Thyroid gland (tissue), 4 donors: Measurements from ENCODE around the gene COX4I2. TPM values are rescaled to one million over a fixed set of nuclear protein-coding genes. Genes with fewer than 3 reads are reported as not detected.

ENCODE experiments used
- DNase-seq, 2 donors: peaks; one replicate each; pipeline ENCODE4 v3.0.0-alpha.2; 2019
- H3K27ac ChIP-seq, 3 donors: fragments of 200-600 bp; sonication (generic); 1 replicate in 2 of 3; 2 replicates in 1 of 3; pipeline ENCODE4 v1.5.1; 2016 to 2019; ENCODE audit warnings: mild to moderate bottlenecking in 1 of 3, moderate library complexity in 1 of 3
- H3K27me3 ChIP-seq: fragments of 200-600 bp; sonication (generic); one replicate; pipeline ENCODE4 v1.5.1; 2019
- H3K36me3 ChIP-seq, 2 donors: fragments of 200-600 bp; sonication (generic); one replicate each; pipeline ENCODE4 v1.5.1; 2016 to 2019
- H3K4me1 ChIP-seq, 2 donors: fragments of 200-600 bp; sonication (generic); one replicate each; pipeline ENCODE4 v1.5.1; 2017 to 2019
- H3K4me3 ChIP-seq, 3 donors: fragments of 200-600 bp; sonication (generic); replicated peaks in 1 of 3; 1 replicate in 2 of 3; 2 replicates in 1 of 3; pipeline ENCODE4 v1.5.1; 2016; ENCODE audit warnings: mild to moderate bottlenecking in 1 of 3
- H3K9me3 ChIP-seq: fragments of 200-600 bp; sonication (generic); one replicate; pipeline ENCODE4 v1.5.1; 2017
- POLR2A ChIP-seq, 2 donors: fragments of 450-650 bp; IDR thresholded peaks; one replicate each; pipeline ENCODE4 v1.6.1; 2017; ENCODE audit warnings: antibody characterized with exemption in 2 of 2, mild to moderate bottlenecking in 2 of 2, moderate library complexity in 1 of 2
- WGBS, 2 donors: methylation state at CpG; one replicate each; pipeline ENCODE4 v1.1.5; 2017; 5-methylcytosine and 5-hydroxymethylcytosine counted together
- intact Hi-C: fragments of 100-400 bp; cut with DNase I; formaldehyde crosslinking; loops from one replicate; pipeline ENCODE4 v1.15.1; 2023
- total RNA-seq, 4 donors: library from RNA; depleted of rRNA; stranded (reverse); fragments of >200 nt; gene quantifications; one replicate each; pipeline ENCODE4 v1.2.3, GENCODE V29; 2016
- TF ChIP-seq, protein P1 (sequence below), 6 experiments: fragments of 200-600 bp in 3 of 6; fragments of 450-650 bp in 3 of 6; sonication (generic) in 3 of 6; IDR thresholded peaks; one replicate each; pipeline ENCODE4 v1.5.1; 2016 to 2019; ENCODE audit warnings: antibody characterized with exemption in 6 of 6, mild to moderate bottlenecking in 2 of 6, inconsistent platforms in 1 of 6, moderate library complexity in 1 of 6

COX4I2 gene
- total RNA-seq, 4 donors from 2014 or later = 1.1 to 4.8 (median 3.4) TPM

DNA sequence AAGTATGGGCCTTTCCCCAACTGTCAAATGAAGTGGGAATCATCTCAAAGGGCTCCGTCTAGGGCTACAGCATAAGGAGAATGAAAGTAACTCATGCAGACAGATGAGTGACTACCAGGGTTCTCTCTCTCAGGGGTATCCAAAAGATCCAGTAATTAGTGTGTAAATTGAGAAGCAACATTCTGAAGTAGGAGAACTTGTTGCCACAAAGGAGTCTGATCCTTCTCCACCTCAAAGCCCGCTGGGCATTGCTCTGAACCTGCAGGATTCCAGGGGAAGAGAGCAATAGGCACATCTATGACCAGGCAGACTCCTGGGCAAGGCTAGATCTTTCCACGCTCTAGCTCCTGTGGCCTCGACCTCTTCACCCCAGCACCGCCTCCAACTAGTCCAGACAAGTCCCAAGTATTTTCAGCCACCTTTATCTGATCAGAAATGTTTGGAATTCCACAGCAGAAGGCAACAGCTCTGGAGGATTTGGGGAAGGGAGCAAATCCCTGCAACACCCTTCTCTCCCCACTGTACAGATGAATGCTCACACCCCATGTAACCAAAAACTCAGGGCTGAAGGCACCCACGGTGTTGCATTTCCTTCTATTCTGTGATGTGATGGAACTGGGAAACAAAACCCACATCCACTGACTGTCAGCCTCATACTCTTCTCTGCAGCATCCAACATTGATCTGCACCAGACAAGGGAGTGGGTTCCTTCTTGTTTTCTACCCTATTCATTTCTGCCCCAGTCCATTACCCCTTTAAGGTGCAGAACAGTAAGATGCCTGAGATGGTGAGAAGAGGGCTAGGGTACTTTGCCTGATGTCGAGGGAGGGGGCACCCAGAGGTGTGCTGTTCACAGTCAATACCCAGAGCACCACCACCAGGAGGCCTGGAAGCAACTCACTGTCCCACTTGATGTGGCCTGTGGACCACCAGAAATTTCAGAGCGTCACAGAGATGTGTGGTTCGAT is 41.0 kb downstream of the COX4I2 start:
- 65 to 76% methylated on average over 9 of the region's 9 CpGs for WGBS, 2 donors
- no peaks in the 10 kb centered on the region for H3K36me3 ChIP-seq
- H3K27me3 ChIP-seq = no peaks in the 10 kb centered on the region
- peak; percentile 32 to 63 for DNase-seq
- TF ChIP-seq, protein P1, sequence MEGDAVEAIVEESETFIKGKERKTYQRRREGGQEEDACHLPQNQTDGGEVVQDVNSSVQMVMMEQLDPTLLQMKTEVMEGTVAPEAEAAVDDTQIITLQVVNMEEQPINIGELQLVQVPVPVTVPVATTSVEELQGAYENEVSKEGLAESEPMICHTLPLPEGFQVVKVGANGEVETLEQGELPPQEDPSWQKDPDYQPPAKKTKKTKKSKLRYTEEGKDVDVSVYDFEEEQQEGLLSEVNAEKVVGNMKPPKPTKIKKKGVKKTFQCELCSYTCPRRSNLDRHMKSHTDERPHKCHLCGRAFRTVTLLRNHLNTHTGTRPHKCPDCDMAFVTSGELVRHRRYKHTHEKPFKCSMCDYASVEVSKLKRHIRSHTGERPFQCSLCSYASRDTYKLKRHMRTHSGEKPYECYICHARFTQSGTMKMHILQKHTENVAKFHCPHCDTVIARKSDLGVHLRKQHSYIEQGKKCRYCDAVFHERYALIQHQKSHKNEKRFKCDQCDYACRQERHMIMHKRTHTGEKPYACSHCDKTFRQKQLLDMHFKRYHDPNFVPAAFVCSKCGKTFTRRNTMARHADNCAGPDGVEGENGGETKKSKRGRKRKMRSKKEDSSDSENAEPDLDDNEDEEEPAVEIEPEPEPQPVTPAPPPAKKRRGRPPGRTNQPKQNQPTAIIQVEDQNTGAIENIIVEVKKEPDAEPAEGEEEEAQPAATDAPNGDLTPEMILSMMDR (IDR thresholded peaks at IDR 0.05) = no peak
- TF ChIP-seq POLR2A (IDR thresholded peaks at IDR 0.05) = no peak
- intact Hi-C loops = no loop called here
- H3K9me3 ChIP-seq = no peaks in the 10 kb centered on the region
- H3K4me1 ChIP-seq = peaks cover 49 to 85% of the 10 kb centered on the region in 2 donors
- no peak overlapping the region for H3K4me3 ChIP-seq
- H3K27ac ChIP-seq = peak overlapping the region; percentile 46 to 80 (median 53)

DNA sequence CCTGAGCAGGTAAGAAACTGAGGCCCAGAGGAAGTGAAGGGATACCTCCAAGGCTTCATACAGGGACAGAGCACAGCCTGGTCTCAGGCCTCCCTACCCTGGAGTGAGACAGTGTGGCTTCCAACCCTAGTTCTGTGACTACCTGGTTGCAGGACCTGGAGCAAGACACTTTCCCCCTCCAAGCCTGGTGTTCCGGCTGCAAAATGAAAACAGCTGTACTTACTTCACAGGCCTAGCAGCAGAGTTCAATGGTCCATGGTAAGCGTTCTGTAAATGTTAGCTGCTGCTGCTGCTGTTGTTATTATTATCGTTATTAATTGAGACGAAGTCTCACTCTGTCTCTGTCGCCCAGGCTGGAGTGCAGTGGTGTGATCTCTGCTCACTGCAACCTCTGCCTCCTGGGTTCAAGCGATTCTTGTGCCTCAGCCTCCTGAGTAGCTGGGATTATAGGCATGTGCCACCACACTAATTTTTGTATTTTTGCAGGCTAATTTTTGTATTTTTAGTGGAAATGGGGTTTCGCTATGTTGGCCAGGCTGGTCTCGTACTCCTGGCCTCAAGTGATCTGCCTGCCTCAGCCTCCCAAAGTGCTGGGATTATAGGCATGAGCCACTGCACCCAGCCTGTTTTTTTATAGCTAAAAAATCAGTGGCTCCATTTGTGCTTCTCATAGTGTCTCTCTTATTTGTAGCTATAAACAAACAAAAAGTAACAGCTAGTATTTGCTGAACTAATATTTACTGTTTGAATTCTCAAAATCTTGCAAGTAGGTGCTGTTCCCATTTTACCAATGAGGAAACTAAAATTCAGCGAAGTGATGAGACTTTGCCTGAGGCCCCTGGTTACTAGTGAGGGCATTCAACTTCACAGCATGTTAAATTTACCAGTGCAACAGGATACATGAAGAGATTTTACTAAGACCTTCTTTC is 41.9 kb downstream of the COX4I2 start:
- 64 to 82% methylated on average over 9 of the region's 9 CpGs for WGBS, 2 donors
- Histone ChIP-seq H3K27me3 (no peaks in the 10 kb centered on the region), H3K36me3 (no peaks in the 10 kb centered on the region), H3K9me3 (no peaks in the 10 kb centered on the region), H3K27ac (peak overlapping the region; percentile 46 to 80 (median 53)), H3K4me3 (no peak overlapping the region), H3K4me1 (peaks cover 44 to 83% of the 10 kb centered on the region in 2 donors)
- no peak for DNase-seq
- no peak for TF ChIP-seq POLR2A (IDR thresholded peaks at IDR 0.05)
- TF ChIP-seq, protein P1 (IDR thresholded peaks at IDR 0.05) = no peak
- intact Hi-C loops = no loop called here

DNA sequence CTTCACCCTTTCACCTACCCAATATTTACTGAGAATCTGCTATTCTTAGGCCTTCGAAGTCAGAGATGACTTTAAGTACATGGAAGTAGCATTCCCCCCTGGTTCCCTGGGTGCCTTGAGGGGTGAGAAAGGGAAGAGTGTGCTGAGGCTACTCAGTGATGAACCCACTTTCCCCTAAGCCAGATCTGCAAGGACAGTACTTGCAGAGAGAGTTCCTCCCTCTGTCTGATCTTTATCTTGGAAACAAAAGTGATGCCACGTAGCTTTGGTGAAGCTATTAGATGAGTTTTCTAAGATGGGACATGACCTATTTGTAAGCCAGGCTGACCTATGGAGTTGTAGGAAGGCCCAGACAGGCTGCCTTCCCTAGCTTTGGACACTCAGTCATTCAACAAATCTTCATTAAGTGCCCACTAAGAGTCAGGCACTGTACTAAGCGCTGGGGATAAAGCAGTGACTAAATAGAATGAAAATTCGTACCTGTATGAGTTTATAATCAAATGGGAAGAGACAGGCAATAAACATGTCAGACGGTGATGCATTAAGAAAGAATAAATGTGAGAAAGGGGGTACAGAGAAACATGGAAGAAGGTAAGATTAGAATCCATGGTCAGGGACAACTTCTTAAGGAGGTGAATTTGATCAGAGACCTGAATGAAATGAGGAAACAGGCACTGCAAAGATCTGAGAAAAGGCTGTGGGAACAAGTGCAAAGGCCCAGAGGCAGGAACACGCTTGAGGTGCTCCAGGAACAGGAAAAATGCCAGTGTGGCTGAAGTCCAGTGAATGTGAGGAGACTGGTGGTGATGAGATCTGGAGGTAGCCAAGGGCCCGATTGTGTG is 42.8 kb downstream of the COX4I2 start:
- WGBS, 2 donors = 86 to 87% methylated on average over 7 of the region's 7 CpGs
- no peaks in the 10 kb centered on the region for H3K9me3 ChIP-seq
- H3K27ac ChIP-seq = peak overlapping the region in 1 of 3 donors; percentile 80
- H3K4me3 ChIP-seq = no peak overlapping the region
- DNase-seq = no peak
- no peaks in the 10 kb centered on the region for H3K27me3 ChIP-seq
- no peak for TF ChIP-seq POLR2A (IDR thresholded peaks at IDR 0.05)
- TF ChIP-seq, protein P1 (IDR thresholded peaks at IDR 0.05) = no peak
- H3K4me1 ChIP-seq = peaks cover 44 to 83% of the 10 kb centered on the region in 2 donors
- intact Hi-C loops = no loop called here
- H3K36me3 ChIP-seq = no peaks in the 10 kb centered on the region

DNA sequence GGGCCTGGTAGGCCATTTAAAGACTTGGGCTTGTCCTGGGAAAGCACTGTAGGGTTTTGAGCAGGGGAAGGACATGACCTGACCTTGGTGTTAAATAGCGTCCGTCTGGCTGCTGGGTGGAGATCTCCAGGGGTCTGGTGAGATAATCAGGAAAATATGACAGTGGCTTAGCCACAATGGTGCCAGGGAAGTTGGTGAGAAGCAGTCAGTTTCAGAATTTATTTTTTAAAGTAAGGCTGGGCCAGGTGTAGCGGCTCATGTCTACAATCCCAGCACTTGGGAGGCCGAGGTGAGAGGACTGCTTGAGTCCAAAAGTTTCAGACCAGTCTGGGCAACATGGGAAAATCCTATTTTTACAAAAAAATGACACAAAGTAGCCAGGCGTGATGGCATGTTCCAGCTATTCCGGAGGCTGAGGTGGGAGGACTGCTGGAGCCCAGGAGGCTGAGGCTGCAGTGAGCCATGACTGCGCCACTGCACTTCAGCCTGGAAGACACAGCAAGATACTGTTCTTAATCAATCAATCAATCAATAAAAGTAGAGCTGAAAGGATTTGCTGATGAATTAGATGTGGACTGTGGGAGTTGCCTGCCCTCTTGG is 43.5 kb downstream of the COX4I2 start:
- Histone ChIP-seq H3K27me3 (no peaks in the 10 kb centered on the region), H3K9me3 (no peaks in the 10 kb centered on the region), H3K27ac (peak overlapping the region in 1 of 3 donors; percentile 80), H3K4me1 (peaks cover 45 to 83% of the 10 kb centered on the region in 2 donors), H3K4me3 (no peak overlapping the region), H3K36me3 (no peaks in the 10 kb centered on the region)
- no peak for DNase-seq
- intact Hi-C loops = no loop called here
- TF ChIP-seq, protein P1 (IDR thresholded peaks at IDR 0.05) = no peak
- WGBS, 2 donors = 85 to 91% methylated on average over 7 of the region's 7 CpGs
